ENCODE results near the gene MCC.

The MCC gene

GRCh38 chr5:113234546-113234945 is 253.7 kb downstream of the MCC start:
- no peak for ATAC-seq

GRCh38 chr5:113233606-113234005 is 254.6 kb downstream of the MCC start:
- no peak for ATAC-seq
- TF ChIP-seq ZNF70 (CRISPR knock-in tag; IDR thresholded peaks at IDR 0.05): no peak
- no peak for TF ChIP-seq TSHZ2 (CRISPR knock-in tag; IDR thresholded peaks at IDR 0.05)
- no peak for TF ChIP-seq BACH2 (CRISPR knock-in tag; IDR thresholded peaks at IDR 0.05; ENCODE audit: borderline replicate concordance)

More at GRCh38 chr5:113234546-113234945, 253.7 kb downstream of the MCC start:
- no peak for TF ChIP-seq ZC3H10 (CRISPR knock-in tag; IDR thresholded peaks at IDR 0.05)
- no peak for TF ChIP-seq ZFP30 (CRISPR knock-in tag; IDR thresholded peaks at IDR 0.05)
- TF ChIP-seq POU6F1 (CRISPR knock-in tag; IDR thresholded peaks at IDR 0.05; ENCODE audit: borderline replicate concordance, low read depth): no peak
- no peak for TF ChIP-seq ISL1 (CRISPR knock-in tag; IDR thresholded peaks at IDR 0.05)
- TF ChIP-seq ZFP3 (CRISPR knock-in tag; IDR thresholded peaks at IDR 0.05): no peak
- no peak for TF ChIP-seq CREB5 (CRISPR knock-in tag; IDR thresholded peaks at IDR 0.05; ENCODE audit: low read depth)
- TF ChIP-seq TOX (CRISPR knock-in tag; IDR thresholded peaks at IDR 0.05; ENCODE audit: borderline replicate concordance): no peak
- no peak for TF ChIP-seq CSRNP3 (CRISPR knock-in tag; IDR thresholded peaks at IDR 0.05)
- no peak for TF ChIP-seq ARNTL (CRISPR knock-in tag; IDR thresholded peaks at IDR 0.05; ENCODE audit: borderline replicate concordance, low read depth)
- TF ChIP-seq OSR1 (CRISPR knock-in tag; IDR thresholded peaks at IDR 0.05): no peak
- no peak for TF ChIP-seq PATZ1 (CRISPR knock-in tag; IDR thresholded peaks at IDR 0.05; ENCODE audit: borderline replicate concordance)
- no peak for TF ChIP-seq TSHZ2 (CRISPR knock-in tag; IDR thresholded peaks at IDR 0.05)
- no peak for TF ChIP-seq BACH2 (CRISPR knock-in tag; IDR thresholded peaks at IDR 0.05; ENCODE audit: borderline replicate concordance)
- no peak for TF ChIP-seq RARB (CRISPR knock-in tag; IDR thresholded peaks at IDR 0.05)
- TF ChIP-seq TCF4 (CRISPR knock-in tag; IDR thresholded peaks at IDR 0.05; ENCODE audit: borderline replicate concordance): no peak
- TF ChIP-seq PPARA (CRISPR knock-in tag; IDR thresholded peaks at IDR 0.05; ENCODE audit: borderline replicate concordance): no peak
- no peak for TF ChIP-seq ESRRG (CRISPR knock-in tag; IDR thresholded peaks at IDR 0.05)
- no peak for TF ChIP-seq ZNF8 (CRISPR knock-in tag; IDR thresholded peaks at IDR 0.05)
- no peak for TF ChIP-seq ZNF565 (CRISPR knock-in tag; conservative IDR thresholded peaks at IDR 0.05; ENCODE audit: low read depth)
